Effector CD4-positive, alpha-beta T cell (primary cell): ENCODE data around the gene NDE1.
"Not testable (repeated sequence)": the region's sequence is repeated elsewhere in the genome, so short reads cannot be mapped to it uniquely, and the experiment has no call there.

ENCODE experiments used
- DNase-seq: peaks from one replicate; pipeline ENCODE4 v3.0.0-alpha.2; 2020

Gene NDE1

GRCh38 chr16:15652293-15653001, 2.4 kb downstream of the NDE1 start:
- DNase-seq: no peak

GRCh38 chr16:15653227-15653626, 3.2 kb downstream of the NDE1 start:
- DNase-seq: no peak

- no peak for DNase-seq
These were observed 4.5 kb downstream of the NDE1 start for GRCh38 chr16:15654591-15654990.

- DNase-seq: not testable (repeated sequence)
These were observed 5.5 kb downstream of the NDE1 start for GRCh38 chr16:15655561-15655960.

- DNase-seq: no peak
These were observed 8.1 kb downstream of the NDE1 start for GRCh38 chr16:15658149-15658548.

GRCh38 chr16:15658556-15658955, 8.5 kb downstream of the NDE1 start:
- DNase-seq: no peak

GRCh38 chr16:15660203-15660601, 10.2 kb downstream of the NDE1 start:
- DNase-seq: no peak

GRCh38 chr16:15665107-15665506, 15.1 kb downstream of the NDE1 start:
- no peak for DNase-seq

GRCh38 chr16:15667091-15667742, 17.2 kb downstream of the NDE1 start:
- no peak for DNase-seq

GRCh38 chr16:15671530-15672117, 21.6 kb downstream of the NDE1 start:
- DNase-seq: no peak

GRCh38 chr16:15672127-15672513, 22.1 kb downstream of the NDE1 start:
- DNase-seq: not testable (repeated sequence)

GRCh38 chr16:15672514-15673167, 22.6 kb downstream of the NDE1 start:
- peak; percentile 63 for DNase-seq

GRCh38 chr16:15674571-15674970, 24.5 kb downstream of the NDE1 start:
- no peak for DNase-seq

- no peak for DNase-seq
These were observed 26.5 kb downstream of the NDE1 start for GRCh38 chr16:15676506-15676905.

- DNase-seq: no peak
These were observed 27.4 kb downstream of the NDE1 start for GRCh38 chr16:15677447-15677846.

- peak; percentile 28 for DNase-seq
These were observed 32.1 kb downstream of the NDE1 start for GRCh38 chr16:15682105-15682570.

- DNase-seq: no peak
These were observed 36.2 kb downstream of the NDE1 start for GRCh38 chr16:15686287-15686686.

- no peak for DNase-seq
These were observed 39.2 kb downstream of the NDE1 start for GRCh38 chr16:15689290-15689689.

- no peak for DNase-seq
These were observed 40.3 kb downstream of the NDE1 start for GRCh38 chr16:15690296-15690695.

- no peak for DNase-seq
These were observed 41.0 kb downstream of the NDE1 start for GRCh38 chr16:15691046-15691445.

- not testable (repeated sequence) for DNase-seq
These were observed 42.5 kb downstream of the NDE1 start for GRCh38 chr16:15692508-15692907.

GRCh38 chr16:15694499-15694898, 44.5 kb downstream of the NDE1 start:
- DNase-seq: no peak

GRCh38 chr16:15699819-15700218, 49.8 kb downstream of the NDE1 start:
- DNase-seq: no peak

- no peak for DNase-seq
These were observed 51.3 kb downstream of the NDE1 start for GRCh38 chr16:15701367-15701766.
